HG03108 (cell line): ENCODE measurements around the gene ANKFN1.

Source experiments
- ATAC-seq: cut with Tn5 transposase; IDR thresholded peaks from one replicate; pipeline ENCODE4 v1.9.1; 2021; ENCODE audit warnings: moderate library complexity; ENCODE audit not compliant: unreplicated experiment

Gene ANKFN1, protein sequence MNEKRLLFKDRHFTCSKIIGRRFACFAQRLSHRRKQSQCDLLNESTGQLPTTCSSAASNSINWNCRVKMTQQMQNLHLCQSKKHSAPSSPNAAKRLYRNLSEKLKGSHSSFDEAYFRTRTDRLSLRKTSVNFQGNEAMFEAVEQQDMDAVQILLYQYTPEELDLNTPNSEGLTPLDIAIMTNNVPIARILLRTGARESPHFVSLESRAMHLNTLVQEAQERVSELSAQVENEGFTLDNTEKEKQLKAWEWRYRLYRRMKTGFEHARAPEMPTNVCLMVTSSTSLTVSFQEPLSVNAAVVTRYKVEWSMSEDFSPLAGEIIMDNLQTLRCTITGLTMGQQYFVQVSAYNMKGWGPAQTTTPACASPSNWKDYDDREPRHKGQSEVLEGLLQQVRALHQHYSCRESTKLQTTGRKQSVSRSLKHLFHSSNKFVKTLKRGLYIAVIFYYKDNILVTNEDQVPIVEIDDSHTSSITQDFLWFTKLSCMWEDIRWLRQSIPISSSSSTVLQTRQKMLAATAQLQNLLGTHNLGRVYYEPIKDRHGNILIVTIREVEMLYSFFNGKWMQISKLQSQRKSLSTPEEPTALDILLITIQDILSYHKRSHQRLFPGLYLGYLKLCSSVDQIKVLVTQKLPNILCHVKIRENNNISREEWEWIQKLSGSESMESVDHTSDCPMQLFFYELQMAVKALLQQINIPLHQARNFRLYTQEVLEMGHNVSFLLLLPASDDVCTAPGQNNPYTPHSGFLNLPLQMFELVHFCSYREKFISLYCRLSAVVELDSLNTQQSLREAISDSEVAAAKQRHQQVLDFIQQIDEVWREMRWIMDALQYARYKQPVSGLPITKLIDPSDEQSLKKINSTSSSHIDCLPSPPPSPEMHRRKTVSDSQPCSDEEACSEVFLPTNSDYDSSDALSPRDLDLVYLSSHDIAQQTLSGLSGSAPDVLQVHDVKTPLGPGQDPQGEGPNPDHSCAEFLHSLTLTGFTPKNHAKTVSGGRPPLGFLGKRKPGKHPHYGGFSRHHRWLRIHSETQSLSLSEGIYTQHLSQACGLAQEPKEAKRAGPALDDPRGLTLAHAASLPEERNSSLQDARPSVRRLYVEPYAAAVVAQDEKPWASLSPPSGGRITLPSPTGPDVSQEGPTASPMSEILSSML

DNA sequence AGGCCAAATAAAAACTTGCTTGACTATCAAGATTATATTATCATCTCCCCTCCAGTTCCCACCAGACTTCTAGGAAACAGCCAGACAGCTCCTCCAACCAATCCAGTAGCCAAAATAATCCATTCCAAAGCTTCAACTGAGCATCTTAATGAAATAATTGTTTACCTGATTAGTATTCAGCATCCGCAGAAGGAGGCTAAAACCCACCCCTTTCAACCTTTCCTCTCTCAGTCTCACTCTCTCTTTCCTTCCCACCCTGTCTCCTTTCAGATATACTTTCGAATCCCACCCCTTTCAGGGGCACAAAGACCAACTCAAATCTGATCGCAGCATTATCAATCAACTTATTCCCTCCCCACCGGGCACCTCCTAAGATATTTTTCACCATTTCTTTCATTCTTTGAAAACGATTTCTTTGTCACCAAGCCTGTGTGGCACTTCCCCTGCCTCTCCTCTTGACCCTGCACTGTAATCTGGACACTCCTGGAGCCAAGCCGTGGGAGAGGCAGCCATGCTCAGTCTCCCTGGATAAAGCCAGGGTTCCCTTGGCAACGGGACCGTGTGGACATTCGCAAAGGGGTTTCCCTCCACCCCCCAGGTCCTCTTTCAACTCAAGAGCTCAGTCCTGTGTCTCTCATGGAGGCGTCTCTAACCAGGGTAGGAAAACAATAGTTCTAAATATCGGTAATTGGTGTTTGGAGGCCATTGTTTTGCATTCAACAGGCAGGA is at the start of gene ANKFN1:
ANKFN1 (plus strand) TSS at position 602 of the 729 bp plus-strand sequence. CDS start 59,193 bp downstream, outside the sequence.
- no peak for ATAC-seq

DNA sequence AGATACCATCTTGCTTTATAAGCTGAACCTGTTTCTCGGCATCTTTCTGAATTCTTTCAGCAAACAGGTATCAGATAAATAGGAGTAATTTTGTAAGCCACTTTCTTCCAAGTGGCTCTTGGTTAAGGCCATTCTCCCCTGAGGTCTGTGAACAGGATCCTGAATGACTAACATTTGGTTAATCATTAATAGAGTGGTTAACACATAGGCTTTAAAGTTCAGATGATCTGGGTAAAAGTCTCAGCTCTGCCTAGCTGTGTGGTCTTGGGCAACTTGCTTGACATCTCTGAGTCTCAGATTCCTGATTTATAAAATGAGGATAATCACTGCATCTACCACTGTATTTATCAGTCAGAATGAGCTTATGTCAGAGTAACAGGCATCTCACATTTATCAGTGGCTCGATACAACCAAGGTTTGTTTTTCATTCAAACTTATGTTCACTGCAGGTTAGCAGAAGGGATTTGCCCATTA is 44.4 kb upstream of the ANKFN1 start:
- ATAC-seq, result no peak

DNA sequence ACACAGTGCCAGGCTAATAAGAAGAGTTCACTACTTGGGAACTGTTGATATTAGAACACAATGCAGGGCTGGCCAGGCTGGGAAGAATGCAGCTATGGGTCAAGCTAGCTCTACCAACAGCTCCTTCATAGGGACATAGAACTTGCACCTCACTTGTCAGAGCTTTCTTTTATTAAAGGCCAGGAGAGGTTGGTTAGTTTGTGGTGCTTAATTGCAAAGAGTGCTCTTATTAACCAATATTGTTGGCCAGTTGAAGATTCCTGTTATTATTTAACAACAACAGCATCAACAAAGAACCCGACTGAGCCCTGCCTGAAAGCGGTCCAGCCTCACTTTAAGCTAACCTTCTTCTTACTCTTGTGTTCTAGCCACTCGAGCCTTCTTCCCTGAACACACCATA is 43.4 kb upstream of the ANKFN1 start:
- no peak for ATAC-seq

DNA sequence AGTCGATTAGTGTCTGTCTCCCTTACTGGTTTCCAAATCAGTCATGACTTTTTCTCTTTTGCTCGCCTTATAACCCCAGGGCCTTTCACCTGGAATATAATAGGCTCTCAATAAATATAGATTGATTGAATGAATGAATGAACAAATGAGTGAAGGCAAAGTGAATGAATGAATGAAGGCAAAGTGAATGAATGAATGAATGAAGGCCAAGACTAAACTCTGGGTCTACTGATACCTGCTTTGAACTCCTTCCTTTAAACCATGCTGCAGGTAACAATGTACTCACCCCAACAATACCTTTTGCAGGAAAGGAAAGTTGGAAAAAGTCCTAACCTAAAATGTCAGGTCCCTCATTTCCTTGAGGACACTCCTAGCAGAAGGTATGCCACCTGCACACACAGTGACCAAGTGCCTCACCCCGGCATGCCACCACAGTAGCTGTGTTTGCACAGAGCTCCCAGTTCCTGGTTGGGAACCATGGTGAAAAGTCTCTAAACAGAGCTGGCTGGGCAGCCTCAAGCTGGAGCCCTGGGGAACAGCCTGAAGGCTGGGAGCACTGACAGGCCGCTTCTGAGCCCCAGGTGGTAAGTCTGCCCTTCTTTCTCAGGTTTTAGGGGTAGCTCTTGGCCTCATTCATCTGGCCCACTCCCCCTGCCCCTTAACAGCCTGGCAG is 42.7 kb upstream of the ANKFN1 start:
- no peak for ATAC-seq

DNA sequence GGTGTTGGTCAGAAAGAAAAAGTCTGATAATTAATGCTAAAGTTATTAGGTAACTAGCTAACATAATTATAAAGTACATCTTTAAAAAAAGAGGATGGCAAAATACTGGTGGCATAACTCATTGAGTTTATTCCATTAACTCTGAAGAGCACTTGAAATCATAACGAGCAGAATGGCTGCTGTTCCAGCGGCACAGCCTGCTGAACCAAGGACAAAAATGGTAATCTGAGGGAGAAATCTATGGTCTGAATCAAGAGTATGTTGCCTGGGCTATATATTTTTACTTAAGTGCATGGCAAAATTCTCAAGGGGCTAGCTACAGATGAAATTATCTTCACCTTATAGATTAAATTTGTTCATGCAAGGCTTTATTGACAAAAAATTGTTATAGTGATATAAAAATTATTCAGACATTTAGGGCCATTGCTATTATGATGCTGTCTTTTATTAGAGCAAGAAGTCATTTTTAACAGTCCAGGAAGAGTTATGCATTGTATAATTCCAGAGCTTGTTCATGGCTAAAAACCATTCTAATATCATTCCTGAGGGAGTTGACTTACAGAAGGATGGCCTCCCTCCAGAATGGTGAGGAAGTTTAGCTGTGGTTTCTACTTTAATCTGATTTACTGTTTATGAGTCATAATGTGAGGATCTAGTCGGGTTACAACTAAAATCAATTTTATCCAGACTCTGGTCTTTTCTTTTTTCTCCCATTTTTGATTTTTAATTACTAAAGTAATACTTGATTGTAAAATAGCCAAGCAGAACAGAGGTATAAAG is 41.4 kb upstream of the ANKFN1 start:
- no peak for ATAC-seq

DNA sequence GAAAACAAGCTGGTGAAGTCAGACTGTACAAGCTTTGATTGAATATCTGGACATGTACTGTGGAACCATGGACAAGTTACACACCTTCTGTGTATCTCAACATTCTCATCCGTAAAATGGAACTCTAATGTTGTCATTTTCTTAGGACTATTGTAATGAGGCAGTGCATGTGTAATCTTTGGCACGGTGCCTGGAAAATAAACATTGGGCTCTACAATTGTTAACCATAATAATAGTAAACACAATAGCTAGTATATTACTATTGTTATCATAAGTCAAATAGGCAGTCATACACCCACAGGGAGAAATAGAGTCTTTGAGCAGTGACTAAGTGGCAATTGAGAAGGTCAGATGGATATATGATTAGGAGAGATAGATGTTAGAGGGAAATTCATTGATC is 39.8 kb upstream of the ANKFN1 start:
- no peak for ATAC-seq

DNA sequence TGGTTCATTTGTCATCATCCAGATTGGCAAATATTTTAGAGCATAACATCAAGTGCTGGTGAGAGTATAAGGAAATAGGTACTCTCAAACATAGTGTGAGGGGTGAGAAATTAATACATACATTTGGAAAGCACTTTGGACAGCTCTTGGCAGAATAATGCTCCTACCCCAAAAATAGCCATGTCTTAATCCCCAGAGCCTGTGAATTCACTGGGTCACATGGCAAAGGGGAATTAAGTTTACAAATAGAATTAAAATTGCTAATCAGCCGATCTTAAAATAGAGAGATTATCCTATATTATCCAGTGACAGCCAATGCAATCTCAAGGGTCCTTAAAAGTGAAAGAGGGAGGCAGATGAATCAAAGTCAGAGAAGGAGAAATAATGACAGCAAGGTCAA is 38.8 kb upstream of the ANKFN1 start:
- no peak for ATAC-seq

DNA sequence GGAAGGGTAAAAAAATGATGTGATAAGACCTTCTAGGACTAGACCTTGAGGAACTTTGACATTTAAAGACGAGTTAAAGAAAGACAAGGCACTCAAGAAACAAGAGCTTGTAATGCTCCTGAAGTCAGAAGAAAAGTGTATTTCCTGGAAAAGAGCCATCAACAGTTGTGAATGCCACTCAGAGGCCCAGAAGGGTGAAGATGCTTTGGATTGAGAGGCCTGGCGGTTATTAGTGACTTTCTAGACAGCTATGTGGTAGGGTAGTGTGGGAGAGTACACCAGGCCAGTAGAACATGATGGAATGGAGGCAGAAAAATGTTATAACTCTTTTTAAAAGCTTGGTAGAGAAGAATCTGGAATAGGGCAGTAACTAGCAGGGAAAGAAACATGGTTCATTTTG is 34.1 kb upstream of the ANKFN1 start:
- ATAC-seq, result no peak

DNA sequence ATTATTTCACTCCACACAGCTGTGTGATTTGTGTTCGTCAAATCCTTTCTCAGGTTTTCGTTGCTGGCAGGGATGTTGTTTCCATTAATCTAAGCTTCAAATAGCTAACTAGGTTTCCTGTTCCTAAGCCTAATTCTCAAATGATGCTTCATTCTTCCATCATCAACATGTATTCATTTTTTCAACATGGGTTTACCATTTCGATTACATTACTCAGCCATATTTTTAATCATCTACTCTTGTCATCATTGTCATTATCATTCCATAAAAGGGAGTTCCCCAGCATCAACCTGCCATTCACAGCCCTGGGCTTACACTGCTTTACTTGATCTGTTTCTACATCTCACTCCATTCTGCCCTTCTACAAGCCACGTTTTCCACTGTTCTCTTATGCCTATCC is 33.3 kb upstream of the ANKFN1 start:
- ATAC-seq, result no peak

DNA sequence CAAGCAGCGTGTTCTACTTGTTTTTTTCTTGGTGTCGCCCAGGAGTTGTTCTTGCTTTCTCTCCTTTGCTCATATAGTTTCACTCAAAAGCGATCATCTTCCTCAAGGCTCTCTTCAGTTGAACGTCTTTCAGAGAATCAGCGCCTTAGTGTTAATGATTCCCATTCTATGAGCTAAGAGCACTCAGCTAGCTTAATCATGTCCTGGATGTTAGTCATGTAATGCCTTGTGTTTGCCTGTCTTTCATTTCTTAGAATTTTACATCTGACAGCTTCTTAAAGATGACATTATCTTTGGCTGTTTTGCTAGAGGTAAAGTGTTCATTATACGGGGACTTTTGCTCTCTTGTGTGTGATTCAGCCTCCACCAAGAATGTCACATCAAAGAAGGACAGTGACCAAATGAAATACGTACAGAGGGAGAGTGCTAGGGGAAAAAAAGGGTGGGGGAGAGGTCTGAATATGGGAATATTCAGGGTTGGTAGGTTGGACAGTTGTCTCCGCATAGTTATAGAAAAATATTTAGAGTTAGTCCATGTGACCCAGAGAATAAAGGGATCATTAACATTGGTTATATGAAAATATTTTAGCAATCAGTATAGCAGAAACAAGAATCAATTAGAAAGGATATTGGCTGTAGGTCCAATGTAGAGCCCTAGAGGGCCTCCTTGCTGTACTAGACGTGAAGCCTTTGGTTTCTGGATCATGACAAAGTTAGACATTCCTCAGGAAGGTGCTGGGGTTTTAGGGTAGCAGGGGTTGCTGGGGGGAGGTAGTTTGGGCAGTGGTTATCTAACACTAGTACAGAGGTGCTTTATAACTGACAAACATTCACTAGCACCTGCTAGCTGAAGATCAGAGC is 31.9 kb upstream of the ANKFN1 start:
- ATAC-seq, result no peak

DNA sequence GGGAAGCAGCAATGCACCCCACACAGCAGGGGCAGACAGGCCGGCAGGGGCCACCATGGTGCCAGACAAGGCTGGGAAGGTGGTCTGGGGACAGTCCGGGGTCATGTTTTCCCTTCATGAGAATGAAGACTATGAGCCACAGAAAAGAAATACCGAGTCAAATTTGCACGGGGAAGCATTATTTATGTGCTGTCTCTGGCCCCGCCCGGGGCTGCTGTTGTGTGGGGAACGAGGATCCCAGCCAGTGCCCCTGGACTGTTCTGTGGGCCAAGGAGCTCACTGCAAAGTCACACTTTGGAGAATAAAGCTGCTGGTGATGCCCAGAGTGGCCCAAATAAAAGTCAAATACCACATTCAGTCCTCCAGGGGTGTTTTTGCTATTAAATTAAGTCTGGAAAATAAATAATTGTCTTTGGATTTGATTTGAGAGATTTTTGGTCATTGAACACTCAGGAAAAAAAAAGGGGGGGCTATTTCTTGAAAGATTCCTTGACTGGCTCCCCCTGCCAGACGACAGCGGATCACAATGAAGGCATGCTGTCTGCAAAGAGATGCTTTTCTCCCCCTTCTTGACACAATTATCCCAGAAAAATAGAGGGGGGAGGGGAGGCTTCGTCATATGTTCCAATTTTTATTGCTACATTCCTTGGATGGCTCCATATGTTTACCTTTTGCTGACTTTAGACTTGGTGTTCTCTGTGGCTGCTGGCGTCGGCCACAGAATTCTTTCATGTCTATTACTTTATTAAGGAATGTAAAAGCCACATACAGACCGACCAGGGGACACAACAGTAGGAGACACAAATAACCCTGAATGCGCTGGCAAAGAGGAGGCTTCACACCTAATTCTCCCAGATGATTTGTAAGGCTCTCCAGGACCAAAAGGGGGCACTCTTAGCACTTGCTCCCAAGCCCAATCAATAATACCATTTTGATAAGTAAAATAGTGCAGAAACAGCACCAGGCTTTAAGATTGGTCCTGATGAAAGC is 27.1 kb upstream of the ANKFN1 start:
- no peak for ATAC-seq

DNA sequence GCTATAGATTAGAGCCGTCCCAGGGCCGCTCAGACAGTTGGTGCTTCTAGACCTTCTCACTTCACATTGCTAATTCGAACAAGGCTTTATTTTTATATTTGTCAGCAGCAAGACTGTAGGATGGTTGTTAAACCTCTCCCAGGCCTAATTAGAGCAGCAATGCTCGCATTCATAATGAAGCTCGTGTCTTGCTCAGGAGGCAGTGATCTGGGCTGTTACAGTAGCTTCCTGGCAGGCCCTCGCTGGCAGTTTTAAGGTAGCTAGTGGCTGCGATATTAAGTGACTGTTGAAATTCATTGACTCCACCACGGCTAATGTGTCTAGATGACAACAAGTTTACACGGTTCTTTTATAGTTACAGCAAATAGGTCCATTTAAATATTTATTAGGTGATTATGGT is 23.2 kb upstream of the ANKFN1 start:
- no peak for ATAC-seq

DNA sequence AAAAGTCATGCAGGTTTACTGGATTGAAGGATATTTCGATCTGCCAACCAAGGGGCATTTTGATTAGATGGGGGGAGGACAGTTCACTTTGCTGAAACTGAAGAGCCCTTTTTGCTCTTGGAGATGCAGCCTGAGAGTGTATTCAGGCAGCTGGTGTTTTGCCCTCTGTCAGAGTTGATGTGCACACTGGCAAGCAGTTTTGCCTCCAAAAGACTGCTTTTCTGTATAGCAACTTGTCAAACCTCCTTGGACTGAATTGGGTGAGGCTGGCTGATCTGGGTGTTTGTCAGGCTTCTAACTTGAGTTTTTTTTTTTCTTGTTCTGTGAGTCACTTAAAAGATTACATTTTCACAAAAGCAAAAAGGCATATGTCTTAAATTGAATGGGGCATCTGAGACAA is 22.6 kb upstream of the ANKFN1 start:
- no peak for ATAC-seq

DNA sequence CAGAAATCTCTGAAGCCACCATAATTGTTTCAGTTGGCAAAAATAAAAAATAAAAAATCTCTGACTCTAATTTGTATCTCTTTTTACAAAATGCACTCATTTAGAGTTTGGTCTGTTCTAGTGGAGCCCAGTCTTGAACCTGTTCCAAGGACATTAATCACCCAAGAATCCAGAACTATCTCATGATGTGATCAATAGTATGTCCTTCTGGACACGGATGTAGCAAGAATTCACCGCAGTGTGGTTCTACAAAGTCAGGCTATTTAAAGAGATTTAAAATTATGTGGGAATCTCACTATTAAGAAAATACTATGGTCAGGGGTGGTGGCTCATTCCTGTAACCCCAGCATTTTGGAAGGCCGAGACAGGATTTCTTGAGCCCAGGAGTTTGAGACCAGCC is 21.8 kb upstream of the ANKFN1 start:
- ATAC-seq, result no peak

DNA sequence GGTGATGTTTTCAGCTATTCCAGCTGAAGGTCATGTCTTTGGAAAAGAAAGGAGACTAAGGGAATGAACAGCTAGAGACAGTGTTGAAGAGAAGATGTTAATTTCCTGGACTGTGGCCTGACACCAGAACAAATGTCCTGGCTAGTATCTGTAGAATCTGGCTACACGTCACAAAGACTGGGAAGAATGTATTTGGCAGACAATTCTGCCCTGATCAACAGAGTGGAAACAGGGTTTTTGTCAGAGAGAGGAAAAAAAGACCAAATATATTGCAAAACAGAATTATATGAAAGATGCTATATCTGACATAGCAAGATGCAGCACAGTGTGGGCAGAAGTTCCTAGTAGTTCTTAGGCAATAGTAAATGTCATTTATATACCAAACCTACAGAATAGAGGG is 17.0 kb upstream of the ANKFN1 start:
- ATAC-seq, result no peak

DNA sequence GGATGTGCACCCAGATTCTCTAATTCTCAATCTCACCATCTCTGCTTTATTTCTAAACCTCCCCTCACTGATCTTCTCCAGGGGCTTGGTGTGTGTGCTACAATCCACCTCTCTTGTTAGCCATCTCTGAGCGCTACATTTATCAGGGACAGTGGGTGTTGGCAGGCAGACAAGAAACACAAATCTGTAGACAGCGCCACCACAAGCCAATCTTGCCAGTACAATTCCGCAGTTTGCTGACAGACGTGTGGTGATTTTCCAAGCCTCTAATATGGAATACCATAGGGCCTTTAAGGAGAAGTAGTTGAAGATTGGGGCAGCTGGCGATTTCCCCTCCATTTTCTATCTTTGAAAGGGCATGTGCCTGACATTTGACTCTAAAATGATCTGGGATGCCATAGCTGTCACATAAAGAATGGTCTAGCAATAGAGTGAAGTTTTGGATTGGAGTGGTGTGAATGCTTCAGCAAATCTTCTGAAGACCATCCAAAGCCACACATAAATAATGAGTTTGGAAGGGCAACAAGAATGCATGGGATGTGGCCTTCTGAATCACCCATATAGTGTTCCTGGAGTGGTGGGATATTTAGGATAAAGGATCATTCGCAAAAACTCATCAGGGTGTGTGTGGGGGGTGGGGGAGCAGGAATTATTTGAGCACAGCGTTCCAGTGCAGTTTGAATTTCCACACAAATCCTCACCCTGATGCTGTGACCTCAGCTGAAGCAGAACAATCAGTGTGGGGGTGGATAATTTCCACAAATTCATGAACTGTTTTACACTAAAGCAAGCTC is 12.0 kb upstream of the ANKFN1 start:
- ATAC-seq, result no peak

DNA sequence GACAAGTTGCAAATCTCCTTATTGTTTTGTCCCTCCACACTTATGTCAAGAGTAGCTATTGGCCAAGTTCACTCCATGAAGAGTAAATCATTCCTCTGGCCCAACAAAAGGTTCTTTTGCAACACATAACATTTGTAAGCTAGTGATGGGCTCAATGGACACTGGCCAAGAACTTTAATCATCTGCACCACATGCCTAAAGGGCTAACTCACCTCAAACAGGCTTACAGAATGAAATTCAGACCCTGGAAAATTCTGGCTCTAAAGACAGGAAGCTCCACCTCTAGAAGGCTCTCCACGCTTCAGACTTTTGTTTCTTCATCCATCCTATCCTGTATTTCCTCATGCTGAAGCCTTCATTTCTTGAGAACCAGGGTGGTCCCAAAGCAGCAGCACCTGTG is 10.9 kb upstream of the ANKFN1 start:
- ATAC-seq, result no peak
